ENCODE results near the gene PIM3.

PIM3 gene

DNA sequence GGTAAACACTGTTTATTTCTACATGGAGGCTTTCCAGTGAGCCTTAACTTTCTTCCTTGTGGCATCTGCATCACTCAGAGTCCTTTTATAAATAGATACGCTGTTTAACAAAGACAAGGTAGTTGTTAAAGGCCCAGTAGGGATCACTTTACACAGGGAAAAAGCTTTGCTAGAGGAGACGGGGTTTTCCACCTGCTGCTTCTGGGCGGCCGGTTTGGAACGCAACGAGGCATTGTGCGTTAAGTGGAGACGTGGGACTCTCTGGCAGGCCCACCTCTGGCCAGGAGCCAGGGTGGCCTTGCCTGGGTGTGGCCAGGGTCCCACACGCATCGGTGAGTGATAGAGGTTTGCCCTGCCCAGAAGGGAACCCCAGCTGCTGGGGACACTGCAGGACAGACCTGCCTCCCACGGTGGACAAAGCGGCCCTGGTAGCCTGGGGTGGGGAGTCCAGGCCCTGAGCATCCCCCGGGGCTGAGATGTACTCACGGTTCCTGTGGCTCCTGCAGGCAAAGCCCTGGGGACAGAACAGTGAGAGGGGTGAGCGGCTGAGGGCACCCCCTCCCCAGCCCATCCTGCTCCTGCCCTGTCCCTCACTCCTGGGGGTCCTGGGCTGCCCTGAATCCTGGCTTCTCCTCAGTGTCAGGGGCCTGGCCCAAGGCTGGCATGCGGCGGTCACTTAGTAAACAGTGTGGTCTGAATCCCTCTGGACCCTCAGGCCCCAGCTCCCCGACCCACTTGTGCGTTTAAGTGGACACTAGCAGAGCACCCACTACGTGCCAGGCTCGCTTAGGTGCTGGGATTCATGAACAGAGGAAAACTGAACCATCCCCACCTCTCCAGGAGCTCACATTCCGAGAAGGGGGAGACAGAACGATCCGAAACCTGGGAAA lies 47.8 kb downstream of the PIM3 start:
- peak; percentile 16 for DNase-seq

DNA sequence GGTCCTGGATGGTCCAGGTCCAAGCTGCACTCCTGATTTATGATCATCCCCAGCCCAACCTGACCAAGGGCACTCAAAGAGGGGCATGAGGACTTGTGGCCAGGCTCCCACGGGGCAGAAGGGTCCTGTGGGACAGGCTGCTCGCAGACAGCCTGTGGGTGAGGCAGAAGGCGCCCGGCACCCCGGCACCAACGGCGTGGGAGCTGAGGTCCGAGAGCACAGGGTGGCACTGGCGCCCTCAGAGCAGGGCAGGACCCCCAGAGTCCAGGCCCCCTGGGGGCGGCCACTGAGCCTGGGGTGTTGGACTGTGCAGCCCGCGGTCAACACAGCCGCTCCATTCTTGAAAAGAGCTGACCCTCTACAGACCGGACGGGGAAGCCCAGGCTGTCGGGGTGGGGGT lies 48.7 kb downstream of the PIM3 start:
- no peak for DNase-seq

GRCh38 chr22:50009765-50010675 lies 49.4 kb downstream of the PIM3 start:
- no peak for DNase-seq

DNA sequence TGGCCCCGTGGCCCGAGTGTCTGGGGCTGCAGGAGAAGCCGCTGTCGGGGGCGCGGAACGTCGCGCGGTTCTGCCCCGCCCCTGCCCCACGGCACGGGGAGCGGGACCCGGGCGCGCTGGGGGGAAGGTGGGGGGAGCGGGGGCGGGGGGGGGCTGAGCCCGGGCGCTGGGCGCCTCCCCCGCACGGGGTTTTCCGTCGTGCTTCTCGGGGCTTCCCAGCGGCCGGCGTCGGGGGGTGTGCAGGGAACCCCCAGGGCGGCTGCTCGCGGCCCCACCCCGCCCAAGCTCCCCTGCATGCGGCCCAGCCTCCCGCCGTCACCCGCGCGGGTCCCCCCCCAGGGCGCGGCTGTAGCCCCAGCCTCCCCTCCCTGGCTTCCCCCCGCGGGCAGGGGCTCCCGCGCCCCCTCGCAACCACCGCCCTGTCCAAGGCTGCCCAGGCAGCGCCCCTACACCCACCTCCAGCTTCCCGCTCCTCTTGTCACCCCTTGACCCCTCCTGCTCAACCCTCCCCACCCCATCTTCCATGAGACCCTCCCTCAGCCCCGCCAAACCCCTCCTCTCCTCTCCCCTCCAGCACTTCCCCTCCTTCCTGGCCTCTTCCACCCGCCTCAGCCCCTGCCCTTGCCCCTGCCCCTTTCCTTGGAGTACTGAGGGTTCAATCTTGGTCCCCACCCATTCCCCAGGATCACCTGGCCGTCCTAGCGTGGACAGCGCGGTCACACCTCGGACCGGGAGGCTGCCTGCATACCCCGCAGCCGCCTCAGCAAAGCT lies 50.3 kb downstream of the PIM3 start:
- DNase-seq, result no peak

GRCh38 chr22:50011447-50012210 lies 51.1 kb downstream of the PIM3 start:
- no peak for DNase-seq

DNA sequence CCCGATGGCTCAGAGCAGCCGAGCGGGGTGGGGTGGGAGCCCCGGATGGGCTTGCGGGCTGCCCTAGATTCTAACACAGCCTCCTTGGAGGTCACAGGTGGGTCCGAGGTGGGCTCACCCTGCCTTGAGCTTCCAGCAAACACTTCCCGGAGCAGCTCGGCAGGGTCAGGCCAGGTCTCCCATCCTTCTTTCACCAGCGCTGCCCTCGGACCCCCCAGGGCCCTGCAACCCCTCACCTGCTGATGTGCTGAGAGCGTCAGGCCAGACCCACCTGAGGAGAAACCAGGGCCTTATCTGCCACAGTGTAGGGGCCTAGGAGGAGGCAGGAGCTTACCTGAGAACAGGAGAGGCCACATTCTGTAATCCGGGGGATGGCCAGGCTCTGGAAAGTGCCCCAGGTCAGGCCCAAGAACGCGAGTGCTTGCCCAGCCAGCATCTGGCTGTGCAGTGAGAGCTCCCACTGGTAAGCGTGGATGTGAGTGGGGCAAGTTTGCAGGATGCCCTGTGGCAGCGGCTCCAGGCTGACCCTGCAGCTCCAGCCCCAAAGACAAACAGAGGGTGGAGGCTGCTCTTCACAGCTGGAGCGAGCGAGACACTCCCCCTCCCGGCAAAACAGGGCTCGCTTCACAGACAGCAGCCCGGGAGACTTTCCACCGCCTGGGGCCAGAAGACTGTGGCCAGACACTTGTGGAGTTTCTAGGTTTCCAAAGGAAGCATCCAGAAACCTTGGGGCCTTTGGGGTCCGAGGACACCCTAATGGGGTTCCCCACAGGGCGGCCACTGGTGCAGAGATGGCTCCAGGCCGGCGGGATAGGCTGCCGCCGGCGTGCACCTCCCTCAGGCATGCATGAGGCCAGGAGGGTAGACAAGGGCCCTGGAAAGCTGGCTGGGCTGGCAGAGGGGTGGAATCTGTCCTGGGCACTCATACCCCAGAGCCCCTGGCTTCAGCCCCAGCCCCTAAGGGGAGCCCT lies 51.9 kb downstream of the PIM3 start, which contains the start of gene IL17REL:
Gene IL17REL, minus strand, starts transcription at position 555 of the 971 bp plus-strand sequence. Its CDS starts 119 bp downstream, at position 436.
- DNase-seq, result no peak

All from SHP77 treated with DMSO at 0.1 percent for 48 hours (cell line).